ENCODE measurements around the gene STOML2.

STOML2 gene

DNA sequence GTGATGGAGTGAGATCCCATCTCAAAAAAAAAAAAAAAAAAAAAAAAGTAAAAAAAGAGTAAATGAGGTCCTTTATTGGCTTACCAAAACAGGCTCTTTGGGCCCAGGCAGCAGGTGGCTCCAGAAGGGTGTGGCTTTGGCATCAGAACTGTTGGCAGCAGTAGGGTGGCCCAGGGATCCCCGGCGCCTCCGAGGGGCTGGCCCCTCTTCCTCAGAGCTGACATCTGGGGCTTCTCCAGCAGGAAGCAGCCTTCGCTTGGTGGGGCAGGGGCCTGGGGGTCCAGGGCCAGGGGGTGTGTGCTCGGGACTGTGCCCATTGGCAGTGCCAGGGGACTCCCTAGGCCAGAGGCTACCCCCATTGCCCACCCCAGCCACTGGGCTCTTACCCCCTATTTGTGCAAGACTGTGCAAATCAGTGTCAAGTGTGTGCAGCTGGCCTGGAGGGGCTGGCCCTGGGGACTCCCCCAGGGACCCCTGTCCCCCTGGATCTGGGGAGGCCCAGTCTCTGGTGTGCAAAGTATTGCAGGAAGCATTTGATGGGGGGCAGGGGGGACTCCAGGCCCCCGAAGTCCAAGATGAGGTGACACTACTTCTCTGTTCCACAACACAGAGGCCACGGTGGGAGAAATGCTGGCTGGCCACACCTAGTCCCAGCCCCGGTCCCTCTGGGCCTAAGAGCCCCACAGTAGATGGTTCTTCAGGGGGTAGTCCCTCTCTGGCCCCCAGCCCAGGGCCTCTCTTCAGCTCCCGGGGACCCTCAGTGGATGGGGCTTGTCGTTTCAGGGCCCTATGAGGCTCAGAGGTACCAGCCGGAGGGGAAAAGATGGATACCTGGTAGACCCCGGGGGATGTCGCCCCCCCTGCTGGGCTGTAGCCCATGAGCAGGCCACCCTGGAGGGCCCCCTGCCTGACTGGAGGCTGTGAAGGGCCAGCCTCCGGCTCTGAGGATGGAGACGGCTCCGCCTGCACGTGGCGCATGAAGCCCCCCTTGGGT is 4.7 kb upstream of the STOML2 start:
- DNase-seq = no peak

DNA sequence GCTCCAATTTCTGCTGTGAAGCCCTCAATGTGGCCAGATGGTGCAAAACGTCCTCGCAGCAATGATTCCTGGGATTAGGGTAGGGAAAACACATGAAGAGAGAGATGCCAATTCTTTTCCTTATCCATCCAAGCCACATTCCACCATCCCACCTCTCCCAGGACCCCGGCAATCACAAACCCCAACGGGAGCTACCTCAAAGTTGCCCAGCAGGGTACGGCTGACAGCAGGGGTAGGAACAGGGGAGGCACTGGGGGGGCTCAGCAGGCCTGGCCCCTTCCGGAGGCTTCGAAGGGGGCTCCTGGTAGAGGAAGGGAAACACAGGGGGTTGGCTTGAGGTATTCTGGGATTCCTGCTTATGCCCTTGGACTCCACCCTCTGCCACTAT is 3.4 kb upstream of the STOML2 start:
- no peak for DNase-seq

DNA sequence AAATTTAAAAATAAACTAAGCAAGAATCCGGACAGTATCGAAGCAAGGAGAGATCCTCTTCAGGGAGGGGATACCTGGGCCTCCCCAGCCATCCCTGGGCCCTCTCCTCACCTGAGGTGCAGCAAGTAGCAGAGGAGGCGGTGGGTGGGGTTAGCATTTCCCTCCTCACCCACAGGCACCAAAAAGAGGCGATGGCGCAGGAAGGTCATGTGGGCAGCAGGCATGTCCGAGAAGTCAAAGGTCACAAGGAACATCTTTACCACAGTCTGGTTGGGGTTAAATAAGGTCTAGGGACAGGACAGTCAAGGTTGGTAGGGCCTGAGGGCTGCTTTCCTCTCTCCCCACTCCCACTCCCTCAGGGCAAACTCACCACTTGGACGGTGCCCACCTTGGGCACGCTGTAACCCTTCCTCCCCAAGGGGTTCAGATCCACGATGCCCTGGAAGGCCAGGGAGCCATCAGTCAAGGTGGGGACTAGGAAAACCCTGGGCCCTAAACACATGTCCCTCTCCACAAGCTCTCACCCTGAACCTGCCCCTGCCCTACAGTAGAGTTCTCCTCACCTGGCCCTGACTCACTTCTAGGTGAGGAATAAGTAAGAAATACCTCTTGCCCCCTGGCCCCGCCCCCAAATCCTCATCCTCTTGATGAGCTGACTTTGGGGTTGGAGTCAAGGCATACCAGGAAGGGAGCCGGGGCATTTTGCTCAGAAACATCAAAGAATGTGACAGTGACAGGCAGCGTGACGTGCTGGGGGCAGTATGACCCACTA is 2.8 kb upstream of the STOML2 start:
- DNase-seq = no peak

DNA sequence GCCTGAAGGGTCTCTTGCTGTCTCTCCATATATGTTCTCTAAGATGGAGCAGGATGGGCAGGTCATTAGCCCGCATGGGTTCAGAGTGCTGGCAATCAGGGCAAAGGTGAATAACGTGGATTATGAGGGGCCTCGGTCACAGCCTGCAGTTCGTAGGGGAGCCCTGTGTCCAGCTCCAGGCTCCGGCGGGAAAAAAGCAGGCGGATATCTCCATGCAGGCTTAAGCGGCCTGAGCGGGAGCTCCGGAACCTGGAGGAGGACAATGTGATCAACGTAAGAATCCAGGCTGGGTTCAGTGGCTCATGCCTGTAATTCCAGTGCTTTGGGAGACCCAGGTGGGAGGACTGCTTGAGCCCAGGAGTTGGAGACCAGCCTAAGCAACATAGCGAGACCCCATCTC is 2.2 kb upstream of the STOML2 start:
- no peak for DNase-seq

DNA sequence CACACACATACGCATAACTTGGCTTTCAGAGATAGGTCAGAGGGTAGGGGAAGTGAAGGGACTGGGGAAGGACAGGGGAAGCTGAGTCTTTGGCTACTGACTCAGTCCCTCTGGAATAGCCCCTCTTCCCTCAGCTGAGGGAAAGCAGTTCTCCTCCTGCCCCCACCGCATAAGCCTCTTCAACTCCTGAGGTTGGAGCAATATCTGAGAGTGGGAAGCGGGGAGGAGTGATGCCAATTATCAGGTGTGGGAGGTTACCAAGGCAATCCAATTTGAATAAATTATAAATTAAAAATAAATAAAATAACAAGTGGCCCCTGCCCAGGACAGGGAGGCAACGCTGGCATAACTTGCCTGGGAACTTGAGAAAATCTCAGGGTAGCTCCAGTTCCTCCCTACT is 1.7 kb upstream of the STOML2 start:
- no peak for DNase-seq

DNA sequence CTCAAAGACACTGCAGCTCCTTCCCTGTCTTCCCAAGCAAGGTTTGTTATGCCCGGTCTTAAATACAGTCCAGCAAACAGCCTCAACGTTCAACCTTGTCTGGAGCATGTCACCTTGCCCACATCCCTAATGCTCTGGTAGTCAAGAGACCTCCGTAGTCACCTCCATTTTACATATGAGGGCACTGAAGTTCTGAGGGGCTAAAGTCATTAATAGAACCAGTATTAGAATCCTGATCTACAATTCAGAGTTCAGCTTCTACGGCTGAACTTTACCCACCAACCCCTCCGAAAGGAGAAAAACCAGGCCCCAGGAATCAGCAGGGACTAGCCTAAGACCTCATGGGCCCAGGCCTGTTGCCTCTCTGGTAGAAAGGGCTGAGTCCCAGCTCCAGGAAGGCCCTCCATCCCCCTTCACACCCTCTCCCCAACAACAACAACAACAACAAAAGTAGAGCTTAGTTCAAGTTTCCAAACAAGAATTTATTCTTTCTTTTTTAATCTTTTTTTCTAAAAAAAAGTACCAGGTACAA is 795 bp upstream of the STOML2 start:
- DNase-seq = no peak

DNA sequence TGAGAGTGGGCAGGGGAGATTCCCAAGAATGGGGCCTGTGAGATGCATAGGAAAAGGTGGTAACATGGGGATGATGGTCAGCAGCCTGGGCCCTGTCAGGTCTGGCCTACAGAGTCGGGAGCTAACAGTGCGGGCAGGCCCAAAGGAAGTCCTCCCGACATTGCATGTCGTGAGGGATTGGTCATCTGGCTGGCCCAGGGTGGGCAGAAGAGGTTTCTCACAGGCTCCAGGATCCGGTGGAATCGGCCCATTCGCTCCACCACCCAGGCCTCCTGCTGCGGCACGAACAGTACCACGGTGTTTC is 514 bp downstream of the STOML2 start:
- no peak for DNase-seq

DNA sequence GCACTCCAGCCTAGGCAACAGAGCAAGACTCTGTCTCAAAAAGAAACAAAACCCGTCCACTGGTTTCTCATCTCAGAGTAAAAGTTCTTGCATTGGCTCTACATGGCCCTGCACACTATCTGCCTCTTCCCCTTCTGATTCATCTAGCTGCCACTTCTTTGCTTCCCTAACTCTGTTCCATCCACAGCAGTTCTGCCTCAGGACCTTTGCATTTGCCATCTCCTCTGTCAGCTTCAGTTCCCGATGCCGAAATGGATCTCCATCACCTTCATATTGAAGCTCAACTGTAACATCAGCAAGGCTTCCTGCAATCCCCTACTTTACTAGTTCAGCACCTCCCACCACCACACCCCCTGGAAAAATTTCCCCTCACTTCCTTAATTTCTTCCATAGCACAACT is 5.4 kb downstream of the STOML2 start:
- no peak for DNase-seq

DNA sequence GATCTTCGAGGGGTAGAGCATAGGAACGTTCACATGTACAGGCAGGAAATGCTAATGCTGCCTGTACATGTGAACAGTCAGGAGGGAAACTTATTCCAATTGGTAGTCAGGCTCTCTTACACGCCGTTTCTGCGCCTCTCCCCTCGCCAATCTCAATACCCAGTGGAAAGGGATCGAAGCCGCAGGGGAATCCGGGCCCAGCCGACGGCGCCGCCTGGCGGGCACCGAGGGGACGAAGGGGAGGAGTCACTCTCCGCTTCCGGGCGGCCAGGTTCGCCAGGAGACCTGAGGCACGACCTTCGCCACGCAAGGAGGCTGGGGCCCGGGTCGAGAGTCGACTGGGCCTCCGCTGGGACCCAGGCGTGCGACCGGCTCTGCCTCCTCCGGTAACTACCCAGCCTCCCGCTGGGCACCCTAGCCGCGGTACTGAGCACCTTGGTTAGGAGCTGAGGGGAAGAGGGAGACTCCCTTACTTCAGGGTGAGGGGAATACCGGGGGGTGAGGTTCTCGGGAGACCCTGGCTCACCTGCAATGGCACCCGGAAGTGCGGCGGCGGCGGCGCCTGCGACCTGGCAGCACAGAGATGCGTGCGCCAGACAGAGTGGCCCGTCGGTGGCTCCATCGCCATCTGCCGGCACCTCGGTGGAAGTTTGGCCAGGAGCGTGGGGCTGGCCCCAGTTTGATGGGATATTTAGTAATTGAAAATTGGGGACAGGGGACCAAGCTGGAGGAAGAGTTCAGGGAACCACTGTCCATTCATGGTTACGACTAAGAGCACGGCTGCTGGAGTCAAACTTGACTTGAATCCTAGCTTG is 6.7 kb downstream of the STOML2 start, which contains the start of gene PIGO:
Gene PIGO (minus strand): TSS at position 557 of the 815 bp plus-strand sequence. CDS start 1,026 bp downstream, outside the sequence.
- DNase-seq = peak in 13 of 14 donors; percentile 56 to 84 (median 78)

DNA sequence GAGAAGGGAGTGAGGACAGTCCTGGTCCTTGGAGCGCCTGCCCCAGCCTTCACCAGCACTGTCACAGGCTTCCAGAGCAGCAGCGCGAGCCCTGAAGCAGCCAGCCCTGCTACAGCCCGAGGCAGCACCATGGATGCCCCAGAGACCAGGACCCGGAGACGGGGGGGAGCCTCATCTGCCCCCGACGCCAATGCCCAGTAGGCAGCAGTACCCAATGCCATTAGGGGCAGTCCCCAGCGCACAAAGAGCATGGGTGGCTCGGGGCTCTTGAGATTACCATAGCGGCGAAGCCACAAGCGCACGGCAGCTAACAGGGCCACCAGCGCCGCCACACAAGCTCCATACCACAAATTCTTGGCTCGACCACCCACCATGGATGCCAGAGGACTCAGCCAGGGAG is 11.4 kb downstream of the STOML2 start:
- DNase-seq = no peak

DNA sequence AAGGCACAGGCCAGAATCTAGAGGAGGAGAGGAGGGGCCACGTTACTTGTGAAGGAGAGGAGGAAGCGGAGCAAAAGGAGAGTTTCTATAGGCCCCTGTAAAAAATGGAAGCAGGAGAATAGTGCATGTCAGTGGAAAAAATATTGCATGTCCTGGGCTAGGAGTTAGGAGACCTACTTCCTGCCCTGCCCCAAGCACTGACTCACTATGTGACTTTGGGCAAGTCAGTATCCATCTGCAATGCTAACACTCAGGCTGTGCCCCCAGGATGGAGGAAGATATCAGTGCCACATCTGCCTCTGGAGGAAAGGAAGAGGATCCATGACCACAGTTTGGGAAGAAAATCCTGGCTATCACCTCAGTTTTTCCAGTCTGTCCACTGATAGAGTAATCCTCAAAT is 13.5 kb downstream of the STOML2 start:
- DNase-seq = no peak

DNA sequence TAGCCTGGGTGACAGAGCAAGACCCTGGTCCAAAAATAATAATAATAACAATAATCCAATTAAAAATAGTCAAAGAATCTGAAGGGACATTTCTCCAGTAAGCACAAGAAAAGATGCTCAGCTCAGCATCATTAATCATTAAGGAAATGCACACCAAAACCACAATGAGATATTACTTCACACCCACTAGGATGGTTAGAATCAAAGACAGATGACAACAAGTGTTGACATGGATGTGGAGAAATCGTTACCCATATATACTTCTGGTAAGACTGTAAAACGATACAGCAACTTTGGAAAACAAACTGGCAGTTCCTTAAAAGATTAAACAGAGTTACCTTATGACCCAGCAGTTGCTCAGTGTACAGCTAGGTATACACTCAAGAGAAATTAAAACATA is 17.9 kb downstream of the STOML2 start:
- DNase-seq = no peak

DNA sequence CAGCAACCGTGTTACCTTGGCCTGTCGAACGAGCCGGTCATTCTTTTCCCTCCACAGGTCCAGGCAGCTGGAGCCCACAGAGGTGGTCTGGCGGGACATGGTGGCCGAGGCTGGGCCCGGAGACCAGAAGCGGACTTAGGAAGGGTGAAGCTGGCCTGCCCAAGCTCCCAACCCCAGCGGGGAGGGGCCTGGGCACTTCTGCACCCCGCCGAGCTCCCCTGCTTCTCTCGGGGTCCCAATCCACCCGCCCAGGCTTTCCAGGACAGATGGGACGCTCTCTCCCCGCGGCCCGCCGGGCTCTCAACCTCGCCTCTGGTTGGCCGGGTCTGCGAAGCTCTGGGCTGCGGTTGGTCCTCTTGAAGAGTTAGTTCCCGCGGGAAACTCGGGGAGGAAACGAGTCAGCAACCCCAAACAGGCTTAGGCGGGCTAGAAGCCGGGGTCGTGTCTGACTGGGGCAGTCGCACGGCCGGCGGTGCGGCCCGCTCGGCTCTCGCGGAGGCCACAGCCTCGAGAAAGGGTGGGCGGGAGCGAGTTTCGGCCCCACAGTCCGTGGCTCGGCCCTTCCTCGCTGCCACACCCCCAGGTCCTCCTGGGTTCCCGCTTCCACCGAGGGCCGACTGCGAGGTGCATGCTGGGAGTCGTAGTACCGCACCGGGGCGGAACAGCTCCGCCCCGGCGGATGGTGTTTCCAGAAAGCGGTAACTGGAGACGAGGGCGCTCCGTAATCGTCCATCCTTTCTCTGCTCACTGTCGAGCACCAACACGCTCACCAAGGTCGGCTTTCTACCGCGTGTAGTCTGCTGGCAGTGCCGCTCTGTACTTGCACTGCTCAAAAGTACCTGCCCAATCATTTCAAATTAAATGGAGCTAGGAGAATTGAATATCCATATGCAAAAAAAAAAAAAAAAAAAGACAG is 23.2 kb downstream of the STOML2 start, which contains the start of gene FANCG:
Gene FANCG (minus strand): TSS at position 517 of the 916 bp plus-strand sequence. CDS start 418 bp downstream, at position 99.
- DNase-seq = peak; percentile 45 to 92 (median 86)

DNA sequence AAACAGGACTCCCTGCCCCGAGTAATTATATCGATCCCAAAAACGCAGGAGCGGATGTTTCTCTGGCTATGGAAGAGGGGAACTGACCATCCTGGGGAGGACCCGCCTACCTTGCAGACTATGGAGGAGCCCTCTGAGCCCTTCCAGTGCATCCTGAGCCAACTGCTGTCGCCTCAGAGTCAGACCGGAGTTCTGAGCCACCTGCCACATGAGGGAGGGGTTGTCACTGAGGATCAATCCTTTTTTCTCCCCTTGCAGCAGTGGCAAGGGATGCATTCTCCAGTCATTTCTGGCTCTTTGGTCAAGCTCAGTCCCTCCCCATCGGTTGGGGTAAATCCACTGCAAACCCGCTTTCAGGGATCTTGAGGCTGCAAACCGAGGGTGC is 23.9 kb downstream of the STOML2 start:
- no peak for DNase-seq

DNA sequence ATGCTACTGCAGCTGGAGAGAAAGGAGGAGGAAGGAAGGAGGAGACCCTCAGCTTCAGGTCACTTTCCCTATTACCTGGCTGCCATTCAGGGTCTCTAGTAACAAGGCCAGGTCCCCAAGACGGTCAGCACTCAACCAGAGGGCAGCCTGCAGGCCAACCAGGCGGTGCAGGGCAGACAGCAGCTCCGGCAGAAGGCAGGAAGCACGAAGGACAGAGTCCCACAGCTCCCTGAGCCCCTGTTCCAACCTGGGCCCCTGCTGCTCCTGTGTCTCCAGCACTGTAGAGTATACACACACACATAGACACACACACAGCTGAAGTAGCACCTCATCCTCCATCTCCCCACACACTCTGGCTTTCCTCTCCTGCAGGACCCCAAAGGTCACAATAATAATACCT is 24.9 kb downstream of the STOML2 start:
- DNase-seq = no peak

DNA sequence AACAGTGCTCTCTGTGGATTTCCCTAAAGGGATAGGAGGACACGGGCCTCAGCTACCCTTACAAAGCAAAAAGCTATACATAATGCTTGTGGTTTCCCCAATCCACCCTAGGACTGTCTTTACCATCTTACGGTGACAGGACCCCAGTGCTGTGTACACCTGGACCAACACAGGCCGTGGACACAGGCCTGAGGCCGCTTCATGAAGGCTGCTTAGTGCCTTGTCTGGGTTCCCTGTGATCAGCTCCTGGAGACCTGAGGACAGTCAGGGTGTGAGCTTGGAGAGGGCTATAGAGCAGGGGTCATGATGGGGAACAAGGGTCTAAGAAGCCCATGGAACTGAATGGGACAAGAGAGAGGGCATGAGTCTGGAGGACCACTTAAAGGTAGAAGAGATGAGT is 26.1 kb downstream of the STOML2 start:
- no peak for DNase-seq

DNA sequence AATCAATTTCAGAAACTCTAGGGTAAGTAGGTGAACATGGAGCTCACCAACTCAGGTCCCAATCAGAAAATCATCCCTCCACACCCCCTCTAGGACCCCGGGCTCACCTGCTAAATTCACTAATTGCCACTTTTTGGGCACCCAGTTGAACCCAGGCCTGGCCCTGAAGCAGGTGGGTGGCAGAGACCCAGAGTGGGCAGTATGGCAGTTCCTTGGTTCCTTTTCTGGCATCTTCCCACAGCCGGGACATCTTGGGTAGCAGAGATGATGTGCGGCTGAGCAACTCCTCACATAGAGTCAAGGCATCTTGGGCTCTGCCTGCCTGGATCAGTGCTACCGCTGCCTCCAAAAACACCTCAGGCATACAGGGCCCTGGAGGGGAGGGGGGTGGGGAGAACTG is 27.6 kb downstream of the STOML2 start:
- DNase-seq = no peak

DNA sequence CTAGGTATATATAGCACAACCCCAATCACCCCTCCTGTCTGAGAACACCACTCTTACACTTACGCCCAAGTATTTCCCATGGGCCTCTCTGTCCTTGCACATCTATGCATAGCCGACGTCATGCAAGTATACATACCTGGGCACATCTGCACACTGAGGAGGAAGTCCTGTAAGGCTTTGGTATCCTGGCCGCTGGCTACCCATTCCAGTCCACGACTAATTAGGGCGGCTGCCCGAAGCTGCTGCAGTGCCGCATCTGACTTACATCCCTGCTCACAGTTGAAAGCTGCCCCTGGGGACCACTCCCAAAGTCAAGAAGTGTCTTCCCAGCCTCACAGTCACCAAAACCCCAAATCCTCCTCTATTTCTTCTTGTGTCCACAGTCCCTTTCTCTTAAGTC is 28.1 kb downstream of the STOML2 start:
- no peak for DNase-seq

DNA sequence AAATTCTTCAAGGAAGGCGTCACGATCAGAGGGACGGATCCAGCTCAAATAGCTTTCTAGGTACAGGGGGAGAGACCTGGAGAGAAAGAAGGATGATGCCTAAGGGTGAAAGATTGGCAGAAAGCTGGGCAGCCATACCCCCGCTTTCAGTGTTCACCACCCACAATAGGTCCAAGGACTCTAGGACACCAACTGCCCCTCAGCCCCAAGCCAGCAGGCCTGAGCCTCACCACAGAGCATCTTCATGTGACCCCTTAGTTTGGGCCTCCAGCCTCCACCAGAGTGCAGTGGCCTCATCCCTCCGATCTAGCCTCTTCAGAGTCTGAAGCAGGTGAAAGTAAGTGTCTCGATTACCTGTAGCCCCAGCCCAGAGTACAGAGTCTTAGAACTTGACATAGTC is 28.8 kb downstream of the STOML2 start:
- no peak for DNase-seq

DNA sequence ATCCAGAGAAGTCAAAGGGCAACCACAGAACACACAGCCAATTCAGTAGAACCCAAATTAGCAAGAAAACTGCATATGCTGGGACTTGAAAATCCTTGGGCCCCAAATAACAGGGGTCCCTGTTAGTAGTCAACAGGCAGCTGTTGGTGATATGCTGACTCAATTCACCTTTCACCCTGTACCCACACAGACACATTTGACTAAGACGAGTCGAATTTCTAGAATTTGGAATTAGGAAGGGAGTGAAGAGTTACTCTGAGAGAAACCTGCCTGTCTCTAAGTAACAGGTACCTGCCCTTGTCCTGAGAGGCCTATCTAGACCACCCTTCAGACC is 29.7 kb downstream of the STOML2 start:
- DNase-seq = no peak

All from C1 segment of cervical spinal cord (tissue), 14 donors.